ENCODE results near the gene ATP2C1.

Gene ATP2C1

DNA sequence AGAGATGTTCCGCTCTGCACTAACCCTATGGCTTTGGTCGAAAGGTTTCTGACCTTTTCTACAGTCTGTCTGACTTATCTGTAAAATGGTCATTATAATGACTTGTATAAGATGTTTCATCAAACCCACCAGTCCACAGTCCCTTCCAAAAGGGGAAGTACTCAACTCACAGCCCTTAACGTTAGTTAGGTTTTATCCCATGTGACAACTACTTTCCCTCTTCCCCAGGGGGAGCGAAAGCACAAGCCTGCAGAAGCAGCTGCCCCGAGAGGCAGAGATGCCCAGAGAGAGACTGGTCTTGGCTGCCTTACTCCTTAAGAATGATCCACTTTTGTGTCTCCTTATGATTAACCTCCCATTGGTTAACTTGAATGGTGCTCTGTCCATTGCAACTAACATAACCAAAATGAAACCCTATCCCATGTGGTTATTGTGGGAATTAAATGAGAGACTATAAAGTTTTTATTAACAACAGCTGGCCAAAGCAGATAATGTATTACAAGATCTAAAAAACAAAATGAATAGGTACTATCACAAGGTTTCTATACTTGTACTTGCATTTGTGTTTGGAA is 126.3 kb downstream of the ATP2C1 start:
- H3K4me1 ChIP-seq = peaks cover 7 to 22% (median 12%) of the 10 kb centered on the region in 10 experiments
- no peak for TF ChIP-seq Cebpa-rat (IDR thresholded peaks at IDR 0.05)
- peaks cover 0 to 6% (median 0%) of the 10 kb centered on the region in 11 experiments; a peak in 2 of 22 replicates for H4K20me1 ChIP-seq
- peak overlapping the region; percentile 0 to 69 (median 46); a peak in 20 of 22 replicates for H3K4me2 ChIP-seq
- no peak overlapping the region for H3K27ac ChIP-seq
- H3K9me3 ChIP-seq (replicated peaks in 1 of 11) = peaks cover 0 to 12% (median 4%) of the 10 kb centered on the region in 11 experiments; a peak in 8 of 22 replicates
- no peak overlapping the region for H3K4me3 ChIP-seq
- H3K9ac ChIP-seq = no peak overlapping the region
- no peaks in the 10 kb centered on the region for H3K27me3 ChIP-seq
- H3K36me3 ChIP-seq = peaks cover 37 to 74% (median 57%) of the 10 kb centered on the region in 11 experiments

DNA sequence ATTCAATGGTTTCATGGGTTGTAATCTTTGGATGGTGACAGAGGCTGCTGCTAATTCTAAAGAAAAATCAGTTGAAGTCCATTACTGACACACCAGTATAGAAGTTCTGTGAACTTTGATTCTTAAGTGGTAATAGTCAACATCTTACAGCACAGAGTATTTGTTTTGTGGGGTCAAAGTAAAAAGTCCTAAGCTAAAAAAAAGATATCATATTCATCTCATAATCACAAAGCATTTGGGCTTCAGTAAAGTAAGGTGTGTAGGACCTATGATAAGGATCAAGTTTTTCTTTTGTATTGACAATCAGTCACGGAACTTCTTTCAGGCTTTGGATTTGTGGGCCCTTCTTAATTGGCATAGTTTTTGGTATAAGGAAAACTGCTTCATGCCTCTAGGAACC is 131.7 kb downstream of the ATP2C1 start:
- Histone ChIP-seq H3K4me1 (peaks cover 15 to 33% (median 22%) of the 10 kb centered on the region in 10 experiments), H3K4me3 (peak overlapping the region; percentile 66 to 83 (median 75); a peak in 17 of 20 replicates), H3K4me2 (peak overlapping the region; percentile 79 to 96 (median 94)), H3K27me3 (no peaks in the 10 kb centered on the region), H3K9ac (peak overlapping the region in 3 of 11 experiments; percentile 81 to 90 (median 88); a peak in 3 of 22 replicates), H3K27ac (0 out of 22 replicates have a peak overlapping the region, but pooled peaks of 1 of the 11 experiments have one; percentile 91), H4K20me1 (peaks cover 0 to 2% (median 0%) of the 10 kb centered on the region in 11 experiments; a peak in 1 of 22 replicates), H3K9me3 (replicated peaks in 1 of 11) (peaks cover 0 to 12% (median 4%) of the 10 kb centered on the region in 11 experiments; a peak in 8 of 22 replicates), H3K36me3 (peaks cover 12 to 35% (median 23%) of the 10 kb centered on the region in 11 experiments; a peak in 21 of 22 replicates)
- no peak for TF ChIP-seq Cebpa-rat (IDR thresholded peaks at IDR 0.05)

DNA sequence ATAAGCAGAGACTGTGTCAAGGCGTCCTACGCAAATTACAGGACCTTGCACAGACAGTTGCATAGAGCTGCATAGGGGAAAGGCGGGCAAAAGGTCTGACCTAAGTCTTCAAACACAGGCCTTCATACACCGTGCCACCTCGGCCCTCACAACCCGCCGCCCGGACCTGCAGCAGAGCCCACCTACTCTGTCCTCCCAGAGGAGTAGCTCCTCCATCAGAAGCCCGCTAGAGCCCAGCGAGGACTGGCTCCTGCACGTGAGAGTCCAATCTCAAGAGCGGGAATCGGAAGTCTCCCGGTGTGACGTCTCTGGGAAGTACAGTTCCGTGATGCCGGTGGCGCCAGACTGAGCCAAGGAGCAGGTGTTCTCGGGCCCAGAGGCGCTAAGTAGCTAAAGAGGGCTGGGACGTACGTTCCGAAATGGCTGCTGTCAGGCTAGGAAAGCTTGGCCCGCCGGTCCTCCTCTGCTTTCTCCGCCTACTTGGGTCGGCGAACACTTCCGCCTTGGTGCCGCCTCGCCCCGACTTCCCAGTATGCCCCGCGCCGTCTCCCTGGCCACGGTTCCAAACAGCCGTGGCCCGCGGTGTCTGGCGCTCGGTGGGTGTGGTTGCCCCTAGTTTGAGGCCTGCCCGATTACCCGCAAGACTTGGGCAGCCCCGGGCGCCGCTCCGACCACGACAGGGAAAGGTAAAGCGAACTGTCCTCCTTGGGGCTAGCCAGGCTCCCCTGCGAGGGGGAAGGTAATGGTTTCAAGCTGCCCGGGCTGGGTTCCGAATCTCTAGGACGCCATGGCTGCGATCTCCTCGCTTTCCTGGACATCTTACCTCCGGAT is 132.7 kb downstream of the ATP2C1 start, which contains the start of the genes ASTE1 and NEK11:
Gene ASTE1, minus strand, starts transcription at position 505 of the 831 bp plus-strand sequence. CDS start 1,519 bp downstream, outside the sequence.
Gene NEK11, plus strand, starts transcription at position 557 of the 831 bp plus-strand sequence. CDS start 2,832 bp downstream, outside the sequence.
- H3K9me3 ChIP-seq (replicated peaks in 1 of 11) = peaks cover 0 to 12% (median 4%) of the 10 kb centered on the region in 11 experiments; a peak in 8 of 22 replicates
- TF ChIP-seq Cebpa-rat (IDR thresholded peaks at IDR 0.05) = no peak
- peaks cover 14 to 27% (median 18%) of the 10 kb centered on the region in 10 experiments for H3K4me1 ChIP-seq
- H3K27ac ChIP-seq = peak within 1 kb of the TSS; percentile 75 to 91 (median 83)
- peak within 1 kb of the TSS; percentile 79 to 96 (median 94) for H3K4me2 ChIP-seq
- peak within 1 kb of the TSS; percentile 66 to 83 (median 75) for H3K4me3 ChIP-seq
- H4K20me1 ChIP-seq = no peaks in the 10 kb centered on the region
- peak within 1 kb of the TSS; percentile 78 to 91 (median 86) for H3K9ac ChIP-seq
- H3K27me3 ChIP-seq = no peaks in the 10 kb centered on the region
- peaks cover 12 to 34% (median 23%) of the 10 kb centered on the region in 11 experiments; a peak in 21 of 22 replicates for H3K36me3 ChIP-seq

DNA sequence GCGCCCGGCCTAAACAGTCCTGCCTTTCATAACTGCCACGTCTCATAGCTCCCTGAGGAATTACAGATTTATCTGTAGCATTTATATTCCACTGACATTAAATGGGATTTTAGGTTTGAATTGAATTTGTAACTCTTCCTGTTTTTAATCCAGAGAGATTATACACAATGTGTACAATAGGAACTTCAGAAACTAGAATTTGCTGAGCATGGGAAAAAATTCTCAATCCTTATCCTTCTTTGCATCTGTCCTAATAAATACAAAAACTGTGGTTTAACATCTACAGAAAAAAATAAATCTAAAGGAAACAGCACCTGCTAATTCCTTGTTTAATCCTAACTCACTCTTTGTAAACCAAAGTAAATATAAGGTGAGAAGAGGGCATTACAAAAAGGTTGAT is 135.0 kb downstream of the ATP2C1 start:
- no peaks in the 10 kb centered on the region for H4K20me1 ChIP-seq
- no peak overlapping the region for H3K9ac ChIP-seq
- H3K27ac ChIP-seq = no peak overlapping the region
- peaks cover 8 to 12% (median 10%) of the 10 kb centered on the region in 11 experiments; a peak in 21 of 22 replicates for H3K36me3 ChIP-seq
- H3K4me2 ChIP-seq = no peak overlapping the region
- no peak overlapping the region for H3K4me3 ChIP-seq
- H3K4me1 ChIP-seq = peaks cover 14 to 23% (median 17%) of the 10 kb centered on the region in 10 experiments
- no peaks in the 10 kb centered on the region for H3K27me3 ChIP-seq
- peaks cover 0 to 11% (median 4%) of the 10 kb centered on the region in 11 experiments; a peak in 8 of 22 replicates for H3K9me3 ChIP-seq (replicated peaks in 1 of 11)
- TF ChIP-seq Cebpa-rat (IDR thresholded peaks at IDR 0.05) = no peak

DNA sequence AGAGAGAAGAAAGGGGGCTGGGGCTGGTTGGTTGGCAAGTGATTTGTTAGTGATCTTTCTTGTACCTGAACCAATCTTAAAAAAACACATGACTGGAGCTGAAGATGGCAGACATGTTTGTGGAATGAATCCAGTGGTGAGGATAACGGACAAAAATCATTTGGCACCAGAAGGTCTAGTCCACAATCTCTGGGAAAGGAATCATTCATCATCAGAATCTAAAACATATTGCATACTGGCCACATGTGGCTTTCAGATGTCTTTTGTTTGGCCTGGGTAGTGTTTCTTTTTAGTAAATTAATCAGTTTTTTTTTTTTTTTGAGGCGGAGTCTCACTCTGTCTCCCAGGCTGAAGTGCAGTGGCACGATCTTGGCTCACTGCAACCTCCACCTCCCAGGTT is 137.8 kb downstream of the ATP2C1 start:
- Histone ChIP-seq H4K20me1 (no peaks in the 10 kb centered on the region), H3K4me1 (peaks cover 5 to 7% (median 6%) of the 10 kb centered on the region in 10 experiments; a peak in 12 of 20 replicates), H3K4me2 (no peak overlapping the region), H3K27ac (no peak overlapping the region), H3K27me3 (no peaks in the 10 kb centered on the region), H3K36me3 (no peaks in the 10 kb centered on the region), H3K4me3 (no peak overlapping the region), H3K9ac (no peak overlapping the region), H3K9me3 (replicated peaks in 1 of 11) (no peaks in the 10 kb centered on the region)
- no peak for TF ChIP-seq Cebpa-rat (IDR thresholded peaks at IDR 0.05)

DNA sequence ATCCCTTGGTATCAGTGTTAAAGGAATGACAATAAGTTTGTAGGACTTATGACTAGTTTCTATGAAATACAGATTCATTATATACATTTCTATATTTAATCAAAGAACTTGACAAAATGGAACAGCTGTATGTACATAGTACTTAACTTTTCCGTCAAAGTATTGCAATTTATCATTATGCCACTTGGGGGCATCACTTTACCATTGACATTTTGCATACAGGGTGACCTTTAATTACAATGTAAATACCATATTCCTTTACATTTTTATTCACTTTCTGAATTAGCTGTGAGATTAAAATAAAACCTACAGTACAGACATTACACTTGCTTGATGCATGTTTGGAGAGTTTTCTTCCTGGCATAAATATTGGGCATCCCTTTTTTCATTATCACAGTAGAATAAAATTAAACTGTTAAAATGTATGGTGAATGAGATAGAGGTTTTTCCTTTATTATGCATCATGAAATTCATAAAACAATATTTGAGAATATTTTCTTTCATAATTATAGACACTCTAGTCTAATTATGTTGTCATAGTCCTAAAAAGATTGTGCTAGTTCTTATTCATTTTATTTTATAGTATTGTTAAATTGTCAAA is 139.7 kb downstream of the ATP2C1 start:
- no peak overlapping the region for H3K4me2 ChIP-seq
- no peak overlapping the region for H3K27ac ChIP-seq
- no peaks in the 10 kb centered on the region for H3K36me3 ChIP-seq
- H3K27me3 ChIP-seq = no peaks in the 10 kb centered on the region
- TF ChIP-seq Cebpa-rat (IDR thresholded peaks at IDR 0.05) = no peak
- no peak overlapping the region for H3K9ac ChIP-seq
- no peaks in the 10 kb centered on the region for H3K9me3 ChIP-seq (replicated peaks in 1 of 11)
- no peak overlapping the region for H3K4me3 ChIP-seq
- H3K4me1 ChIP-seq = no peaks in the 10 kb centered on the region
- no peaks in the 10 kb centered on the region for H4K20me1 ChIP-seq

DNA sequence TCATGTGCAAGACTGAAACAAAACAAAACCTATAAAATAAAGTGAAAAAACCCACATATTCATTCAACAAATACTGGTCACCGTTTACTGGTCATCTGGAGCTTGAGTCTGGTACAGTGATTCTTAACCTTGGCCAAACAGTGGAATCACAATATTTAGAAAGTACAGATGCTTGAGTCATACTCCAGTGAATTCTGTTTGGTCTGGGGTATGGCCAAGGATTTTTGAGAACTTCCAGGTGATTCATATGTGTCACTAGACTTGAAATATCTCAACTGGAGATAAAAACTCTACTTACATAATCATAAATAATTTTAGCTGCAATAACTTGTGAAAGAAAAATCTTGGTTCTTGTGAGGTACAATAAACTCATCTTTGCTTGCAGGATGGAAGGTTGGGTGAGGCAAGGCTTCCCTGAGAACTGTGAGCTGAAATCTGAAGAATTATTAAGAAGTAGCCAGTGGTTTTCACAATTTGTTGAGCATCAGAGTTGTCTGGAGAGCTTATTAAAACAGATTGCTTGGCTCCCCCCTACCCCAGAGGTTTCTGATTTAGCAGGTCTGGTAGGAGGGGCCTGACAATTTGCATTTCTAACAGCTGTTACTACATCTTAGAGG is 142.4 kb downstream of the ATP2C1 start:
- no peak overlapping the region for H3K4me2 ChIP-seq
- no peaks in the 10 kb centered on the region for H3K27me3 ChIP-seq
- H4K20me1 ChIP-seq = no peaks in the 10 kb centered on the region
- no peak overlapping the region for H3K4me3 ChIP-seq
- no peaks in the 10 kb centered on the region; a peak in 1 of 20 replicates for H3K4me1 ChIP-seq
- no peak overlapping the region for H3K9ac ChIP-seq
- H3K9me3 ChIP-seq (replicated peaks in 1 of 11) = no peaks in the 10 kb centered on the region
- no peak overlapping the region for H3K27ac ChIP-seq
- TF ChIP-seq Cebpa-rat (IDR thresholded peaks at IDR 0.05) = no peak
- H3K36me3 ChIP-seq = no peaks in the 10 kb centered on the region

DNA sequence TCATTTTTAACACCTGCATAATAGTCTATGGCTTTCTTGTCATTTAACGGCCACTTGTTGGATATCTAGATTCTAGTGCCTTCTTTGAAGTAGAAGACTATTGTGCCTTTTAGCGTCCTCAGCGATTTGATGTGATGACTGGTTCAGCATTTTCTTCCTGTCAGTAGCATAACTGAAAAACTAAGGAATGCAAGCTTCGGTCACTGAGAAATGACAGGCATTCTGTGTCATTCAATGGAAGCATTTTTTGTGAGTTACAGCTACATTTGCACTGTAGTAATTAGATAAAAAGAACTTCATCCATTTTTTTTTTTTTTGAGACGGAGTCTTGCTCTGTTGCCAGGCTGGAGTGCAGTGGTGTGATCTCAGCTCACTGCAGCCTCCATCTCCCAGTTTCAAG is 143.1 kb downstream of the ATP2C1 start:
- Histone ChIP-seq H3K4me3 (no peak overlapping the region), H3K4me1 (no peaks in the 10 kb centered on the region; a peak in 2 of 20 replicates), H3K27me3 (no peaks in the 10 kb centered on the region), H3K4me2 (no peak overlapping the region), H3K27ac (no peak overlapping the region), H4K20me1 (no peaks in the 10 kb centered on the region), H3K36me3 (no peaks in the 10 kb centered on the region), H3K9ac (no peak overlapping the region), H3K9me3 (replicated peaks in 1 of 11) (no peaks in the 10 kb centered on the region)
- TF ChIP-seq Cebpa-rat (IDR thresholded peaks at IDR 0.05) = no peak

Data from BLaER1 treated with 17β-estradiol and CSF1 and Interleukin-3, amounts not matched to agents 10 nM and 100 nM (cell line).